Suppressor macrophage treated with lipopolysaccharide for 4 hours (primary cell): Measurements from ENCODE around the gene AVEN.

Experiments used
- DNase-seq: peaks from one replicate; pipeline ENCODE4 v3.0.0-alpha.2; 2020

The AVEN gene

DNA sequence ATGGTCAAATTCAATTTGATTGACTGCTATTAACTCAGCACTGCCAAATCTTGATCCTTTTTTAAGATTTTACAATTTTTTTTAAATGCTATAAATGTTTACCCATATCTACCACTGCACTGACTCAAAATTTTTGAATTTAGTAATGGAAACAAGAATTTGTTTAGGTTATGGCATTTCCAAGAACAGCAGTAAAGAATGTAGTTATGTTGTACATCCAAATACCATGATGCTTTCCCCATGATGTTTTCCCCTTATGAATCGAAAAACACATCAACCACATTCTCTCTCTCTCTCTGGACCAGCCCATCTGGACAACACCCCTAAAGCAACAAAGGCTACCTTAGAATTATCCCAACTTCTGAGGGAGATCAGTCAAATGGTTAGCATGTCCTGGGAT, 56.5 kb downstream of the AVEN start:
- DNase-seq, result no peak

GRCh38 chr15:33980159-33980558, 58.8 kb downstream of the AVEN start:
- no peak for DNase-seq

- no peak for DNase-seq
Observed at GRCh38 chr15:33975022-33975565, 63.9 kb downstream of the AVEN start.

DNA sequence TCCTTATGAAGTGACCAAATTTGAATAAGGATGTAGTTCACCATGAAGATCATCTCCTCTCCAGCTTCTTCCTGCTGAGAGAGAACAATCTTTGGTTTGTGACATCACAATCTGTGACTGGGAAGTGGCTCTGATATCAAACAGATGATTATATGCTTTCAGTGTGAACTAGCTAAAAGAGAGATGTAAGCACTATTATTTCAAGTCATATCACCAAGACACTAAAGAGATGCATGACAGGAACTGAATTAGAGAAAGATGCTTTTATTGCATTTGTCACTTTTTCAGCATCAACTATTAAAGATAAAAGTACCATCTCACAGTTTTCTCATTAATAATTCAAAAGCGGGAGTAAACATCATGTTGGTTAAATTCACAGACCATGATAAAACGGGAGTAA, 67.2 kb downstream of the AVEN start:
- DNase-seq, result no peak

- no peak for DNase-seq
Observed at GRCh38 chr15:33968821-33969220, 70.2 kb downstream of the AVEN start.

DNA sequence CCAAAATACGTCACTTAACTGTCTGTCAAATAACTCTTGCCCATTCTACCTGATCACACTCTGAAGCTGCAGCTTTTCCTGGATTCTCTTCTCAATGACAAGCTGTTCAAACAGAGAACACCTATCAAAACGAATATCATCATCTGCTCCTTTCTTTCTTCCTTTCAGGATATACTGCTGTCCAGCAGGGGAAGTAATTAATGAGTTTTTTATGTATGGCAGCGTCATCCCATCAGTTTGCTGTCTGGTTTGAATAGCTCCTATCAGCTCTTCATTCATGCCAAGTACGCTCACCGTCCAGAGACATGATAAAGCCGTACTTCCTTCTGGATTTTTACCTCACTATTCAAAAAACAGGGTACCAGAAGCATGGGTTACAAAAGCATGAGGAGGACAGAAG, 70.8 kb downstream of the AVEN start, which contains the start of gene CHRM5:
CHRM5 (plus strand) TSS at position 274 of the 400 bp plus-strand sequence. CDS start 94,221 bp downstream, outside the sequence.
- no peak for DNase-seq

GRCh38 chr15:33964665-33965040, 74.4 kb downstream of the AVEN start:
- no peak for DNase-seq

GRCh38 chr15:33963831-33964664, 75.0 kb downstream of the AVEN start:
- DNase-seq, result peak; percentile 39

DNA sequence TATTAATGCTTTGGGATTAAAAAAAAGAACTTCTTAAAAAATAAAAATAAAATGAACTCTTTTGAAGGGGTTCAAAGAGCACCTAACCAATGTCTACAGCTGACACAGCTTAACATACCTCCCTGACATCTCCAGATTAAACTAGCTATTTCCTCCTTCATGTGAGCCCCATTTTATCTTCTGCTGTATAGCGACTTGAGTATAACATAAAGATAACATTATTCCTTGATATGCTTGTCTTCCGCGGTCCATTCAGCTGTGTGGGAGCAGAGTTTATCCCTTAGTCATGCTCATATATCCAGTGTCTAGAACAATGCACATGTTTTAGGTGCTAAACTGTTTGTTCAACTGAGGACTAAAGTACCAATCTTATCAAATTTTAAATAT, 78.5 kb downstream of the AVEN start:
- no peak for DNase-seq

DNA sequence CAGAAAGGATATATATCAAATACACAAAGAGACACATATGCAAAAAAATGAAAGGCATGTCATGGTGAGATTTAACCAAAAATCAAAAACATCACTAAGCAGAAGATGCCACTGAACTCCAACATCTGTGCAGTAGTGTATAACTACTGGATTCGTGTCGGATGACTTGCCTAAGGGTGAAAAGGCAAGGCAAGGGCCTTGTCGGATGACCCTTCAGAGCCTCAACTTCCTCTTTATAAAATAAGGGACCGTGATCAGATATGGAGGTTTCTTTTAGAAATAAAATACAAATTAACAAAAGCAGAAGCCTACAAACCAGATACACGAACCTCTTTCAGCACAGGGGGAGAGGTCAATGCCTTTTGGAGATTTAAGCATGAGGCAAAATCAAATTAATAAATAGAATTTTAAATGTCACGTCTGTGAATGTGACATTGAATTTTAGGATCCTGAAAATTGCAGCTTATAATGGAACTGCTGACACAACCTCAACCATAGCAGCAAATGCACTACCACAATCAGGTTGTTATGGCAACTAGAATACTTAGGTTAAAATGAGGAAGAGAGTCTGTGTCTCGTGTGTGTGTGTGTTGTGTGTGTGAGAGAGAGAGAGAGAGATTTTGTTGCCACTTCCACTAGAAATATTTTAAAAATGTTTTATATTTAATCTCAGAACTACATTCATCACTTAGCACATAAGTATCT, 79.0 kb downstream of the AVEN start:
- peak; percentile 34 for DNase-seq

DNA sequence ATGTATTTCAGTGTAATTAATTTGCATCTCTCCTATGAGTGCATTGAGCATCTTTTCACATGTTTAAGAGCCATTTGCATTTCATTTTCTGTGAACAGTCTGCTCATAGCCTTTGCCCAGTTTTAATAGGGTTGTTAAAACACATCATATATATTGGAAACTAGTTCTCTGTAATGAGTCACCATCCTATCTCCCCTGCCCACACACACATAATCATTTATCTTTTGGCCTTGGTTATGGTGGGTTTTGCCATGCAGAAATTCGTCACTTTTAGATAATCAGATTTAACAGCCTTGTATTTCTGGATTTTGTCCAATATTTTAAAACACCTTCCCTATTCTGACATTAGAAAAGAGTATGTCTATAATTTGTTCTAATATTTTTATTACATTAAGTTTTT, 82.6 kb downstream of the AVEN start:
- no peak for DNase-seq

DNA sequence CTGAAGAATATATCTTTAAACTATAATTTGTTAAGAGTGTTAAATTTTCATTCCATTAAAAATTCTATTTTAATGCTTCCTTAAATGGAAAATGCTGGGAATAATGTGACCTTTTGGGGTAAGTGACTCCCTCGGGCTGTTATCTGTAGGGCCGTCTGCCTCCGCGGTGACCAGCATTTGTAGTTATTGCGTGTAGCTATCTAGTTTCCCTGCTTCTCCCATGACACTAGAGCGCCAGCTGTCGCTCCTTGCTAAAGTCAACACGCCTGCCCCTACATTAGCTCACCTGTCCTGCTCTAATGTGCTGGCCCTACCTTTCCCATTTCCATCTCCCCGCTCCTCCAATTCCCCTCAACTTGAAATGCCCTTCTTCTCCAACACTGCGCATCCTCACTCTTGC, 83.1 kb downstream of the AVEN start:
- DNase-seq, result no peak

- no peak for DNase-seq
Observed at GRCh38 chr15:33946152-33946551, 92.9 kb downstream of the AVEN start.

- DNase-seq, result no peak
Observed at GRCh38 chr15:33941279-33942063, 97.5 kb downstream of the AVEN start.

DNA sequence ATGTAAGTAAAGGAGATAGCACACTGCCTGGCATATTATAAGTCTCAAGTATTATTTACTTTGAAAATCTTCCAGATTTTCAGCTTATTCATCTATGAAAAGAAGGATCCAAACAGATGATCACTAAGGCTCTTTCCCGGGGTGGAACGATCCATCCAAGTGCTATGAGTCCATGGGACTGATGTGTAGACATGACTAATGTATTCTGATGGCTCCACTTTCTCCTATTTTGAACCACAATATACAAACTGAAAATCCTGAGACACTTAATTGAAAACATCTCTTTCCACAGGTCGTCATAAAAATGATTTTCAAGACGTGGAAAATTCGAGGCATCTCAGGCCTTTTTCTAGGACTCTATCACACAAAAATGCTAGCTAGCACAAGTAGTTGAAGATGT, 104.1 kb downstream of the AVEN start:
- DNase-seq, result no peak

- DNase-seq, result no peak
Observed at GRCh38 chr15:33934396-33934795, 104.6 kb downstream of the AVEN start.

DNA sequence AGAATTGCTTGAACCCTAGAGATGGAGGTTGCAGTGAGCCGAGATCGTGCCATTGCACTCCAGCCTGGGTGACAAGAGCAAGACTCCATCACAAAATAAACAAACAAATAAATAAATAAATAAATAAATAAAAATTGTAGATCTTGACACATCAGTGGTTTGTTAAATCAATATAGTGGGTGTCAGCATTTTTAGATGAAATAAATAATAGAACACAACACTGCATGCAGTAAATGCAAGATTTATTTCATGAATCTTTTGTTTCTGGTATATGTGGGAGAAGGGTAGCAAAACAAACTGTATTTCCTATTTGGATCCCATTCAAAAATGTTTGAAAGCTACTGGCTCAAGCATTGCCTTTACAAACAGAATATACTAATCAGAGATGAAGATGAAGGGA, 106.3 kb downstream of the AVEN start:
- no peak for DNase-seq

DNA sequence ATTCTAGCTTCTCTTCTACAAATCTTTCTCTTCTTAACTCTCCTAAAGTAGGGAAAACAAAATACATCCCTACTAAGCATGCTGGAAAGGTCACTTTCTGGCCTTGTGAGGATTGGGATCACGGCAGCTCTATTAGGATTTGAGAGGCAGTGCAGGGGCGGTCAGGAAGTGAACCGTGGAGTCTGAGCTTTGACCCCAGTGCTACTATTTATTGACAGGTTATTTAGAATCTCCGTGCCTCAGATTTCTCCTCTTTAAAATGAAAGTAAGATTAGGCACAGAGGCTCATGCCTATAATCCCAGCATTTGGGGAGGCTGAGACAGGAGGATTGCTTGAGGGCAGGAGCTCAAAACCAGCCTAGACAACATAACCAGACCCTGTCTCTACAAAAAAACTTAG, 112.7 kb downstream of the AVEN start:
- DNase-seq, result no peak

- no peak for DNase-seq
Observed at GRCh38 chr15:33923446-33923845, 115.6 kb downstream of the AVEN start.

DNA sequence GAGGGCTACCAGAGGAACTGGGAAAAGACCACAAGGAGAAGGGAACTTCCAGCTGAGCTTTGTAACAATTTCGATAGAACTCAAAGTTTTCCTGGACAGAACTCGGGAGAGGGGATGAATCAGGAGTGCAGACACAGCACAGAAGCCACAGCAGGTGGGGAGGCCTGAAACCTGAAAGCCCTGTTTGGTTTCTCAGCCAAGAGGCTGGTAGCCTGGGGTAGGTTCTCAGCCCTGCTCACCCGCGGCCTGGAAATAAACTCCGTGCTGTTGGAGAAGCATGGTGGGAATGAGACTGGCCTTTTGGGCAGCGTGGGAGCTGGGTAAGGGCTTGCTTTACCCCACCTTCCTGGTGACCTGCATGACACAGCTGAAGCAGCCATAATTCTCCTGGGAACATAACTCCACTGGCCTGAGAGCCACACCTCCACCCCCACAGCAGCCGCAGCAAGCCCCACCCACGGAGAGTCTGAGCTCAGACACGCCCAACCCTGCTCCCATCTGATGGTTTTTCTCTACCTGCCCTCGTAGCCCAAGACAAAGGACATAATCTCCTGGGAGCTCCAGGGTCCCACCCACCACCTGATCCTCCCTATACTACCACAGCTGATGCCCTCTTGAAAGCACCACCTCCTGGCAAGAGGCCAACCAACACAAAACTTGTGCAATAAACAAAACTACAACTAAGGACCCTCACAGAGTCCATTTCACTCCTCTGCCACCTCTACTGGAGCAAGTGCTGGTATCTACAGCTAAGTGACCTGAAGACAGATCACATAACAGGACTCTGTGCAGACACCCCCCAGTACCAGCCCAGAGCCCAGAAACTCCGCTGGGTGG, 123.2 kb downstream of the AVEN start:
- DNase-seq, result no peak

- no peak for DNase-seq
Observed at GRCh38 chr15:33913459-33913858, 125.5 kb downstream of the AVEN start.

- DNase-seq, result no peak
Observed at GRCh38 chr15:33912326-33912725, 126.7 kb downstream of the AVEN start.
